GM12878 (cell line): ENCODE results near the gene USP12. TPM values are rescaled to one million over a fixed set of nuclear protein-coding genes. Genes with fewer than 3 reads are reported as not detected.
A peak's percentile ranks its signal among the peaks of the same experiment; 100 is the strongest.

Experiments
- ATF2 ChIP-seq: IDR thresholded peaks from 2 replicates; pipeline ENCODE4 v1.6.1; 2012; ENCODE audit warnings: low read length, inconsistent platforms
- ATF3 ChIP-seq: IDR thresholded peaks from 2 replicates; pipeline ENCODE4 v1.6.1; 2011; ENCODE audit warnings: low read depth, mild to moderate bottlenecking, low read length, moderate library complexity, borderline replicate concordance; ENCODE audit errors: extremely low read depth
- ATF7 ChIP-seq: fragments of 450-650 bp; IDR thresholded peaks from 2 replicates; pipeline ENCODE4 v1.6.1; 2016; ENCODE audit warnings: low read depth, mild to moderate bottlenecking
- BHLHE40 ChIP-seq, 2 experiments: fragments of 450-650 bp in 1 of 2; IDR thresholded peaks; 2 replicates each; pipeline ENCODE4 v1.6.1; 2011 to 2017; ENCODE audit warnings: low read depth in 2 of 2, borderline replicate concordance in 1 of 2, improper control_type of control experiment in 1 of 2, low read length in 1 of 2, mild to moderate bottlenecking in 1 of 2
- CBFB ChIP-seq: IDR thresholded peaks from 2 replicates; pipeline ENCODE4 v1.6.1; 2016; ENCODE audit warnings: antibody characterized with exemption, low read depth
- CBX5 ChIP-seq: sonication (generic); IDR thresholded peaks from 2 replicates; pipeline ENCODE4 v1.6.1; 2016; ENCODE audit warnings: low read depth, moderate library complexity, mild to moderate bottlenecking, inconsistent platforms
- CEBPB ChIP-seq, 2 experiments: fragments of 150-350 bp in 1 of 2; IDR thresholded peaks; 2 replicates each; pipeline ENCODE4 v1.6.1; 2012 to 2014; ENCODE audit warnings: low read depth in 2 of 2, low read length in 2 of 2, borderline replicate concordance in 1 of 2, inconsistent platforms in 1 of 2
- CHD1 ChIP-seq: IDR thresholded peaks from 2 replicates; pipeline ENCODE4 v1.6.1; 2012; ENCODE audit warnings: low read depth, low read length, improper control_type of control experiment
- FOS ChIP-seq: IDR thresholded peaks from 3 replicates; pipeline ENCODE4 v1.6.1; 2011; ENCODE audit warnings: borderline replicate concordance; ENCODE audit not compliant: insufficient read length; ENCODE audit errors: extremely low read depth
- IKZF1 ChIP-seq: fragments of 450-650 bp; conservative IDR thresholded peaks from 2 replicates; pipeline ENCODE4 v1.6.1; 2017; ENCODE audit warnings: antibody characterized with exemption, mild to moderate bottlenecking
- IKZF2 ChIP-seq, 2 experiments: fragments of 450-650 bp; IDR thresholded peaks; 2 replicates each; pipeline ENCODE4 v1.6.1; 2017; ENCODE audit warnings: mild to moderate bottlenecking in 2 of 2, moderate library complexity in 2 of 2
- MTA2 ChIP-seq: fragments of 450-650 bp; IDR thresholded peaks from 2 replicates; pipeline ENCODE4 v1.6.1; 2016; ENCODE audit warnings: low read depth, mild to moderate bottlenecking, moderate library complexity
- NBN ChIP-seq: fragments of 450-650 bp; IDR thresholded peaks from 2 replicates; pipeline ENCODE4 v1.6.1; 2016
- NFIC ChIP-seq: IDR thresholded peaks from 2 replicates; pipeline ENCODE4 v1.6.1; 2012; ENCODE audit warnings: low read depth, mild to moderate bottlenecking, inconsistent platforms, low read length, moderate library complexity
- NFXL1 ChIP-seq: fragments of 450-650 bp; IDR thresholded peaks from 2 replicates; pipeline ENCODE4 v1.6.1; 2017; ENCODE audit warnings: antibody characterized with exemption, mild to moderate bottlenecking, borderline replicate concordance
- POLR2AphosphoS2 ChIP-seq: IDR thresholded peaks from 2 replicates; pipeline ENCODE4 v1.6.1; 2011; ENCODE audit warnings: low read depth, mild to moderate bottlenecking, low read length, improper control_type of control experiment, moderate library complexity
- POLR2AphosphoS5 ChIP-seq: IDR thresholded peaks from 2 replicates; pipeline ENCODE4 v1.6.1; 2011; ENCODE audit warnings: mild to moderate bottlenecking, low read length, inconsistent platforms
- RCOR1 ChIP-seq: conservative IDR thresholded peaks from 2 replicates; pipeline ENCODE4 v1.6.1; 2012; ENCODE audit warnings: low read depth, low read length, improper control_type of control experiment
- RELB ChIP-seq: fragments of 450-650 bp; IDR thresholded peaks from 2 replicates; pipeline ENCODE4 v1.6.1; 2017; ENCODE audit warnings: low read depth, mild to moderate bottlenecking, moderate library complexity
- RFX5 ChIP-seq: IDR thresholded peaks from 2 replicates; pipeline ENCODE4 v1.6.1; 2011; ENCODE audit warnings: low read depth, low read length, improper control_type of control experiment
- SIX5 ChIP-seq: IDR thresholded peaks from 2 replicates; pipeline ENCODE4 v1.6.1; 2011; ENCODE audit warnings: mild to moderate bottlenecking, low read depth, low read length, moderate library complexity; ENCODE audit not compliant: severe bottlenecking
- SMAD1 ChIP-seq: fragments of 450-650 bp; IDR thresholded peaks from 2 replicates; pipeline ENCODE4 v1.6.1; 2018; ENCODE audit warnings: mild to moderate bottlenecking, low read depth; ENCODE audit not compliant: partially characterized antibody
- SMC3 ChIP-seq: IDR thresholded peaks from 2 replicates; pipeline ENCODE4 v1.6.1; 2011; ENCODE audit warnings: low read length, improper control_type of control experiment, borderline replicate concordance
- STAT3 ChIP-seq: IDR thresholded peaks from 2 replicates; pipeline ENCODE4 v1.6.1; 2011; ENCODE audit warnings: low read depth, low read length, improper control_type of control experiment
- TBL1XR1 ChIP-seq: IDR thresholded peaks from 2 replicates; pipeline ENCODE4 v1.6.1; 2012; ENCODE audit warnings: low read depth, low read length, improper control_type of control experiment
- TCF12 ChIP-seq: IDR thresholded peaks from 2 replicates; pipeline ENCODE4 v1.6.1; 2011; ENCODE audit warnings: low read depth, mild to moderate bottlenecking, low read length
- USF2 ChIP-seq: IDR thresholded peaks from 2 replicates; pipeline ENCODE4 v1.6.1; 2011; ENCODE audit warnings: low read depth, low read length, improper control_type of control experiment, borderline replicate concordance
- YY1 ChIP-seq: IDR thresholded peaks from 2 replicates; pipeline ENCODE4 v1.6.1; 2011; ENCODE audit warnings: low read depth, mild to moderate bottlenecking, low read length
- ZNF24 ChIP-seq: fragments of 450-650 bp; IDR thresholded peaks from 2 replicates; pipeline ENCODE4 v1.6.1; 2017; ENCODE audit warnings: antibody characterized with exemption, mild to moderate bottlenecking
- polyA plus RNA-seq, 11 experiments: library from polyadenylated mRNA; depleted of rRNA in 4 of 11; unstranded in 6 of 11; stranded (reverse) in 5 of 11; fragments of >200 nt; fragmentation: Nextera tagmentation in 4 of 11; fragmentation: Illumina TruSeq in 1 of 11; extraction: Ambion mirVana in 4 of 11; extraction: Trizol in 1 of 11; gene quantifications; 1 replicate in 1 of 11; 2 replicates in 10 of 11; pipeline versions ENCODE4 v1.2.1 to v1.2.3, GENCODE V29; 2011 to 2016; ENCODE audit warnings: inconsistent platforms in 2 of 11, missing spikeins in 2 of 11, low read depth in 1 of 11
- total RNA-seq, 4 experiments: library from RNA; depleted of rRNA in 3 of 4; stranded (reverse); fragments of >200 nt in 3 of 4; fragmentation: Illumina TruSeq in 1 of 4; extraction: Trizol in 1 of 4; gene quantifications; 2 replicates each; pipeline versions ENCODE4 v1.2.1 to v1.2.3, GENCODE V29; 2013 to 2021

Gene USP12
- total and polyA plus RNA-seq, 10 of the 15 experiments (the other 5 are each of a cell fraction or from before 2014, with no cell fraction given), result 3.5 to 32.2 (median 24.6) TPM

- no peak for TF ChIP-seq USF2
- peak; percentile 59 for TF ChIP-seq RELB
- no peak for TF ChIP-seq TBL1XR1
- TF ChIP-seq IKZF1, result peak; percentile 64
- no peak for TF ChIP-seq RCOR1
- peak; percentile 62 for TF ChIP-seq POLR2AphosphoS5
- TF ChIP-seq FOS, result no peak
- no peak for TF ChIP-seq ATF3
- TF ChIP-seq SIX5, result no peak
- no peak for TF ChIP-seq NFXL1
- no peak for TF ChIP-seq POLR2AphosphoS2
- no peak for TF ChIP-seq TCF12
- peak; percentile 74 to 83 for TF ChIP-seq IKZF2 (IDR thresholded peaks at IDR 0.05)
- TF ChIP-seq STAT3, result 0 out of 2 replicates have a peak, but pooled peaks have one; percentile 32
- TF ChIP-seq CBFB, result no peak
- TF ChIP-seq CBX5, result no peak
- peak; percentile 92 for TF ChIP-seq ZNF24
- peak; percentile 63 for TF ChIP-seq MTA2
- no peak for TF ChIP-seq CHD1
- TF ChIP-seq SMC3, result no peak
- 0 out of 4 replicates have a peak, but pooled peaks of 1 of the 2 experiments have one; percentile 30 for TF ChIP-seq CEBPB (IDR thresholded peaks at IDR 0.05; ENCODE audit: borderline replicate concordance in 1 of 2, low read depth in 2 of 2, low read length in 2 of 2)
- TF ChIP-seq YY1, result no peak
- no peak for TF ChIP-seq SMAD1
- TF ChIP-seq NBN, result no peak
- peak; percentile 59; the same call in 1 of the 2 replicates for TF ChIP-seq ATF2
- TF ChIP-seq BHLHE40 (IDR thresholded peaks at IDR 0.05; ENCODE audit: borderline replicate concordance in 1 of 2, low read depth in 2 of 2, low read length in 1 of 2), result peak in 1 of 2 experiments; percentile 17; a peak in 1 of 4 replicates
- peak; percentile 76; the same call in 1 of the 2 replicates for TF ChIP-seq ATF7
- TF ChIP-seq RFX5, result no peak
- TF ChIP-seq NFIC, result peak; percentile 30; the same call in 1 of the 2 replicates
These were observed 931 bp downstream of the USP12 start (continued) for GRCh38 chr13:27170516-27171243.
